CD4-positive, CD25-positive, alpha-beta regulatory T cell (primary cell): ENCODE results near the gene HECTD4. TPM values are rescaled to one million over a fixed set of nuclear protein-coding genes. Genes with fewer than 3 reads are reported as not detected.
"Not testable (repeated sequence)": the region's sequence is repeated elsewhere in the genome, so short reads cannot be mapped to it uniquely, and the experiment has no call there.

Source experiments
- ATAC-seq, 2 donors: fragments of 150-1000 bp; cut with Tn5 transposase; one replicate each; pipeline ENCODE4 v1.10.0; 2021; ENCODE audit warnings: low read depth in 2 of 2, moderate number of reproducible peaks in 2 of 2, moderate library complexity in 1 of 2
- DNase-seq, 3 donors: peaks; one replicate each; pipeline versions ENCODE4 v3.0.0 to v3.0.0-alpha.2; 2012 to 2022; ENCODE audit warnings: mixed read lengths in 1 of 3
- H3K27ac ChIP-seq: one replicate; pipeline ENCODE4 v1.7.0; 2013; ENCODE audit warnings: mild to moderate bottlenecking, low read length; ENCODE audit not compliant: insufficient read depth, poor library complexity, severe bottlenecking
- H3K27me3 ChIP-seq: one replicate; pipeline ENCODE4 v1.7.0; 2013; ENCODE audit warnings: low read length; ENCODE audit not compliant: control insufficient read depth, insufficient read depth
- H3K36me3 ChIP-seq: one replicate; pipeline ENCODE4 v1.7.0; 2013; ENCODE audit warnings: mild to moderate bottlenecking, low read length, moderate library complexity; ENCODE audit not compliant: control insufficient read depth, insufficient read depth
- H3K4me1 ChIP-seq: 2 replicates; pipeline ENCODE4 v1.7.0; 2013; ENCODE audit warnings: mild to moderate bottlenecking, low read length; ENCODE audit not compliant: insufficient read depth, control insufficient read depth, poor library complexity, severe bottlenecking
- H3K4me3 ChIP-seq: one replicate; pipeline ENCODE4 v1.7.0; 2013; ENCODE audit warnings: low read depth, mild to moderate bottlenecking, low read length, moderate library complexity
- H3K9me3 ChIP-seq, 2 experiments: 1 replicate in 1 of 2; 2 replicates in 1 of 2; pipeline ENCODE4 v1.7.0; 2013; ENCODE audit warnings: low read length in 2 of 2, mild to moderate bottlenecking in 1 of 2, moderate library complexity in 1 of 2; ENCODE audit not compliant: control insufficient read depth in 2 of 2
- H3K27ac Mint-ChIP-seq, 3 donors: one replicate each; pipeline ENCODE4 v1.8.0; 2020 to 2022; ENCODE audit warnings: mild to moderate bottlenecking in 3 of 3, mixed read lengths in 3 of 3, moderate library complexity in 2 of 3
- H3K27me3 Mint-ChIP-seq: one replicate; pipeline ENCODE4 v1.8.0; 2022; ENCODE audit warnings: mild to moderate bottlenecking, mixed read lengths
- H3K36me3 Mint-ChIP-seq: one replicate; pipeline ENCODE4 v1.8.0; 2020; ENCODE audit warnings: mixed read lengths
- H3K4me1 Mint-ChIP-seq, 4 donors: one replicate each; pipeline ENCODE4 v1.8.0; 2020 to 2022; ENCODE audit warnings: mixed read lengths in 4 of 4, mild to moderate bottlenecking in 1 of 4
- H3K4me3 Mint-ChIP-seq, 4 donors: one replicate each; pipeline ENCODE4 v1.8.0; 2020 to 2022; ENCODE audit warnings: mild to moderate bottlenecking in 4 of 4, mixed read lengths in 4 of 4, moderate library complexity in 3 of 4
- H3K9me3 Mint-ChIP-seq, 7 donors: one replicate each; pipeline ENCODE4 v1.8.0; 2020 to 2022; ENCODE audit warnings: mixed read lengths in 7 of 7, mild to moderate bottlenecking in 3 of 7, moderate library complexity in 2 of 7
- polyA plus RNA-seq, 4 donors: library from polyadenylated mRNA; unstranded; fragments of 300-500 nt; fragmentation: Illumina TruSeq; gene quantifications; one replicate each; pipeline ENCODE4 v1.2.3, GENCODE V29; 2021
- total RNA-seq: library from RNA; stranded (reverse); gene quantifications from one replicate; pipeline ENCODE4 v1.2.3, GENCODE V29; 2022

Gene HECTD4
- total and polyA plus RNA-seq, 5 donors from 2014 or later: 2.1 to 59.3 (median 2.7) TPM

- no peaks in the 10 kb centered on the region for H3K4me1 ChIP-seq
- Mint-ChIP-seq H3K9me3 (no peaks in the 10 kb centered on the region), H3K27me3 (no peaks in the 10 kb centered on the region), H3K4me1 (no peaks in the 10 kb centered on the region), H3K27ac (no peak overlapping the region), H3K4me3 (no peak overlapping the region), H3K36me3 (peaks cover 55% of the 10 kb centered on the region)
- H3K36me3 ChIP-seq: peaks cover 80% of the 10 kb centered on the region
- no peak for ATAC-seq
- H3K4me3 ChIP-seq: no peak overlapping the region
- H3K9me3 ChIP-seq: no peaks in the 10 kb centered on the region
- H3K27ac ChIP-seq: no peak overlapping the region
- no peak for DNase-seq
- H3K27me3 ChIP-seq: no peaks in the 10 kb centered on the region
These were observed 145.4 kb downstream of the HECTD4 start for GRCh38 chr12:112236786-112237185.

GRCh38 chr12:112236386-112236785 lies 145.8 kb downstream of the HECTD4 start:
- no peak overlapping the region for H3K4me3 ChIP-seq
- H3K36me3 Mint-ChIP-seq: peaks cover 51% of the 10 kb centered on the region

GRCh38 chr12:112234303-112234702 lies 147.9 kb downstream of the HECTD4 start:
- Mint-ChIP-seq H3K4me1 (no peaks in the 10 kb centered on the region), H3K27ac (no peak overlapping the region), H3K9me3 (no peaks in the 10 kb centered on the region), H3K27me3 (no peaks in the 10 kb centered on the region), H3K36me3 (peaks cover 64% of the 10 kb centered on the region), H3K4me3 (no peak overlapping the region)
- H3K4me3 ChIP-seq: no peak overlapping the region
- DNase-seq (no peak), ATAC-seq (no peak)
- H3K36me3 ChIP-seq: peaks cover 83% of the 10 kb centered on the region
- H3K9me3 ChIP-seq: no peaks in the 10 kb centered on the region
- no peak overlapping the region for H3K27ac ChIP-seq
- no peaks in the 10 kb centered on the region for H3K27me3 ChIP-seq
- no peaks in the 10 kb centered on the region for H3K4me1 ChIP-seq

More at GRCh38 chr12:112236386-112236785, 145.8 kb downstream of the HECTD4 start:
- no peaks in the 10 kb centered on the region for H3K4me1 Mint-ChIP-seq
- Histone ChIP-seq H3K4me1 (no peaks in the 10 kb centered on the region), H3K9me3 (no peaks in the 10 kb centered on the region), H3K36me3 (peaks cover 82% of the 10 kb centered on the region), H3K27ac (no peak overlapping the region), H3K27me3 (no peaks in the 10 kb centered on the region)
- ATAC-seq (no peak), DNase-seq (no peak)
- no peak overlapping the region for H3K27ac Mint-ChIP-seq
- H3K27me3 Mint-ChIP-seq: no peaks in the 10 kb centered on the region
- H3K9me3 Mint-ChIP-seq: no peaks in the 10 kb centered on the region
- H3K4me3 Mint-ChIP-seq: no peak overlapping the region

- H3K36me3 ChIP-seq: peaks cover 82% of the 10 kb centered on the region
- no peak for DNase-seq
These were observed 149.0 kb downstream of the HECTD4 start for GRCh38 chr12:112233242-112233641.

GRCh38 chr12:112230136-112230535 lies 152.1 kb downstream of the HECTD4 start:
- H3K36me3 Mint-ChIP-seq: peaks cover 47% of the 10 kb centered on the region
- no peaks in the 10 kb centered on the region for H3K27me3 Mint-ChIP-seq
- DNase-seq (no peak), ATAC-seq (no peak)
- Histone ChIP-seq H3K27ac (no peak overlapping the region), H3K4me1 (no peaks in the 10 kb centered on the region), H3K9me3 (no peaks in the 10 kb centered on the region), H3K27me3 (no peaks in the 10 kb centered on the region), H3K36me3 (peaks cover 78% of the 10 kb centered on the region), H3K4me3 (no peak overlapping the region)
- H3K9me3 Mint-ChIP-seq: no peaks in the 10 kb centered on the region
- peak overlapping the region in 1 of 3 donors; percentile 39 for H3K27ac Mint-ChIP-seq
- H3K4me3 Mint-ChIP-seq: no peak overlapping the region
- no peaks in the 10 kb centered on the region for H3K4me1 Mint-ChIP-seq

More at GRCh38 chr12:112233242-112233641, 149.0 kb downstream of the HECTD4 start:
- no peak overlapping the region for H3K4me3 ChIP-seq
- H3K9me3 ChIP-seq: no peaks in the 10 kb centered on the region
- Mint-ChIP-seq H3K4me3 (no peak overlapping the region), H3K9me3 (no peaks in the 10 kb centered on the region), H3K27me3 (no peaks in the 10 kb centered on the region), H3K4me1 (no peaks in the 10 kb centered on the region), H3K27ac (no peak overlapping the region), H3K36me3 (peaks cover 59% of the 10 kb centered on the region)
- H3K27ac ChIP-seq: no peak overlapping the region
- H3K27me3 ChIP-seq: no peaks in the 10 kb centered on the region
- no peak for ATAC-seq
- no peaks in the 10 kb centered on the region for H3K4me1 ChIP-seq

GRCh38 chr12:112226768-112227167 lies 155.5 kb downstream of the HECTD4 start:
- ATAC-seq (no peak), DNase-seq (no peak)
- Histone ChIP-seq H3K9me3 (no peaks in the 10 kb centered on the region), H3K4me1 (no peaks in the 10 kb centered on the region), H3K27ac (no peak overlapping the region), H3K4me3 (no peak overlapping the region), H3K27me3 (no peaks in the 10 kb centered on the region), H3K36me3 (peaks cover 60% of the 10 kb centered on the region)
- Mint-ChIP-seq H3K4me1 (no peaks in the 10 kb centered on the region), H3K27ac (no peak overlapping the region), H3K9me3 (no peaks in the 10 kb centered on the region), H3K4me3 (no peak overlapping the region), H3K27me3 (no peaks in the 10 kb centered on the region), H3K36me3 (peaks cover 47% of the 10 kb centered on the region)

- ATAC-seq, H3K4me3 Mint-ChIP-seq, H3K4me3 ChIP-seq, H3K27me3 ChIP-seq, H3K9me3 Mint-ChIP-seq, H3K4me1 Mint-ChIP-seq, H3K27ac Mint-ChIP-seq, H3K4me1 ChIP-seq, H3K27ac ChIP-seq, H3K9me3 ChIP-seq, DNase-seq, H3K27me3 Mint-ChIP-seq: not testable (repeated sequence)
- peaks cover 30% of the 10 kb centered on the region for H3K36me3 ChIP-seq
- H3K36me3 Mint-ChIP-seq: peaks cover 32% of the 10 kb centered on the region
These were observed 161.6 kb downstream of the HECTD4 start for GRCh38 chr12:112220628-112221027.

GRCh38 chr12:112219195-112219594 lies 163.0 kb downstream of the HECTD4 start:
- H3K9me3 ChIP-seq: no peaks in the 10 kb centered on the region
- Mint-ChIP-seq H3K36me3 (peaks cover 39% of the 10 kb centered on the region), H3K27ac (no peak overlapping the region), H3K27me3 (no peaks in the 10 kb centered on the region), H3K4me3 (no peak overlapping the region), H3K9me3 (no peaks in the 10 kb centered on the region), H3K4me1 (peaks cover 0 to 5% (median 0%) of the 10 kb centered on the region in 4 donors)
- H3K27me3 ChIP-seq: no peaks in the 10 kb centered on the region
- no peak overlapping the region for H3K4me3 ChIP-seq
- H3K4me1 ChIP-seq: no peaks in the 10 kb centered on the region
- DNase-seq (no peak), ATAC-seq (no peak)
- H3K36me3 ChIP-seq: peaks cover 34% of the 10 kb centered on the region
- H3K27ac ChIP-seq: no peak overlapping the region
